Stimulated activated CD4-positive, alpha-beta T cell treated with anti-CD3 and anti-CD28 coated beads, Interleukin-12 subunit alpha, Interleukin-12 subunit beta, amount 100 ng/mL, for 24 hours (primary cell): ENCODE data around the gene ROR2.

Experiments
- DNase-seq, 2 experiments: peaks; one replicate each; pipeline ENCODE4 v3.0.0-alpha.2; 2020; ENCODE audit warnings: low read depth in 2 of 2

The ROR2 gene

DNA sequence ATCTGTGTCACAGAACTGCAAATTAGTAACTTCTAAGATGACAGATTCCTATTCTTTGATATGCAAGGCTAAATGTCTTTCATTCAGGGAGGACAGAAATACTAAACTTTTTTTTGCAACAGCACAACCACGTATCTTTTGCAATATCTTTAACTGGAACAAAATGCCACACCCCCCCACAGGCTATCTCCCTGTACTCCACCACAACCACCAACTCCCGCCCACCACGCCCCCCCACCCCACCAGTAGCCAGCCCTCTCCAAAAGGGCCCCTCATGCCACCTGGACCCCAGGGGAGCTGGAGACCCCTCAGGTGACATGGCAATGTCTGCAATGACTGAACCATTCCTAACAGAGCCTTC, 131.8 kb downstream of the ROR2 start:
- no peak for DNase-seq

DNA sequence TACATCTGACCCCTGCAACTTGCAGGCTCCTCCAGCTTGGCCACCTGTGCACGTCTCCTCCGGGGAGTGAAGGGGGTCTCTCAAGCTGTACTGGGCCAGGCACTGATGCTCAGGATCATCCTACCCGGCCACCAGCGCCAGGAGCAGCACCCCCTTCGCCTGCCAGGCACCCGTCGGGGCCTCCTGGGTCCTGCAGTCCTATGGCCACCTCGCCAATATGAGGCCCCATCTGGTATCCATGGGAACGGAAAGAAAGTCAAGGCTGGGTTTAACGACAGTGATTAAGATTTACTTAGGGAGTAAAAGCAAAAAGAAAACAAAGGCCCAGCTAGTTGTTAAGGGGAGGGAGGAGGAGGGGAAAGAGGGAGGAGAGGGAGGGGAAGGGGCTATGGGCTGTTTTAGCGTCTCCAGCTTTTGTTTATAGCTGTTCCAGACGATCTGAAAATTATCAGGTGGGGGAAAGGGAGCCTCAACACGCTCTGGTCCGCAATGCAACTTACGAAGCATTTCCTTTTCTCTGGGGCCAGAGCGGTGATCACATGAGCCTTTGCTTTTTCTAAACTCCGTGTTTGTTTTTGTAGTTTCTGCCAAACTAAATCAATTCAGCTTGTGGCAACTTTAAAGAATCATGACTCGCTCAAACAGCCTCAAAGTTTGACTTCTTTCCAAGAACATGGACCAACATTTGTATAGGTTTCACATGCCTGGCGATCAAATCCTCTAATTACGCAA, 132.4 kb downstream of the ROR2 start:
- DNase-seq: no peak

DNA sequence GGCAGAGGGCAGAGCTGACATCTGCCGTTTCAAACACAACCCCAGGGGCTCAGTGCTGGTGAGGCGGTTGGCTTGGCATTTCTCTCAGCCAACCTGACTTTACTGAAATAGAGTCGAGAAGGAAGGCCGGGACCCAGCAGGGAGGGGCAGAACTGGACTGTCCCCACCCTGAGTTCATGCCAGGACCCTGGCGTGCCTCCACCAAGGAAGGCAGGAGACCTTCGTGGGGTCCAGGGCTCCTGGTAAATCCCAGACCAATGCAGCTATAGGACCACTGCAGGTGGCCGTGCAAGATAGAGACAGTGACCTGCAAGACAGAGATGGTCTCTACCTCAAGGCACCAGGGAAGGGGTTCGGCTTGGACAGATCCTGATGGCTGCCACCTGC, 132.9 kb downstream of the ROR2 start:
- no peak for DNase-seq

DNA sequence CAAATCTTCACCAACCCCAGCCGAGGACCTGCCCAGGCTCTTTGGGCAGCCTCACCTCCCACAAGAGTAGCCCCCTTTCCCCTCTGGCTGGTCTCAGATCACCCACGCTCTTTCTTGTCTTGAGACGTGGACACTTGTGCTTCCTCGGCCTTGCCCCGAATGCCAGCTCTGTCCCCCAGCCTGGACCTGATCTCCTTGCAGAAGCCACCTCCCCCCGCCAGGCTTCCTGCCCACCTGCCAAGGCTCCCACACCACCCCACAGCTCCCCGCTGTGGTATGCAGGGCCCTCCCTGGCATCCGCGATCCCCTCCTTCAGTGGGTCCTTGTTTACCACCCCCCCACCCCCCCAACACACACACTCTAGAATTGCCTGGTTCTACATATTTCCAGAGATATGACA, 133.7 kb downstream of the ROR2 start:
- DNase-seq: no peak

DNA sequence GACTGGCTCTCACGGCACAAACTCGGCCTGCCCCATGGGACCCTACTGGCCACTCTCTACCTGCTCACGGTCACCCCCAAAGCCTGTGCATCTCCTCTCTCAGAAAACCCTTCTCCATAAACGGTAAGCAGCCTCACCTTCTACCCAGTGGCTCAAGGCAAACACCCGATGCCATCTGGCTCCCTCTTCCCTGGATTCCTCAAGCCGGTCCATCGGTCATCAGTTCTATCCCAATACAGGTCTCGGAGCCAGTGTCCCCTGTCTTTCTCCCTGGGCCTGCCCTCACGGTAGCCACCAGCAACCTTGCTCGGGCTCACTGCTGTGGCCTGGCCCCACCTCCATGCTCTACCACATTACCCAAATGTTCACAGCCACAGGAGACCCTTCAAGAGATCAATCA, 134.1 kb downstream of the ROR2 start:
- DNase-seq: no peak

DNA sequence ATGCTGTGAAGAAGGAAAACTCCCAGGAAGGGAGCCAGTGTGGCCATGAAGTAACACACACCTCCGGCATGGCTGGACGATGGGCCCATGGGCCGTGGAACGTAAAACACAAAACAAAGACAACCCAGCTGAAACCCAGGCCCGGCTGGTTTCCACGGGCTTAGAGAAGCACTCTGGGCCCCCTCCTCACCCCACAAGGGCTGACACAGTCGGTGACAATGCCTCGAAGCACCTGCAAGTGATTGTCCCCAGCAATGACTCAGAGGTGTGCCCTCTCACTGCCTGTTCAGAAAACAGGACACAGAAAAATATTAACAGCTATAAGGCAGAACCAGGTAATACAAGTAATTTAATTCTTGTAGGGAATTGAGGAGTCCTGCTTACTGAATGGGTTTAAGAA, 135.3 kb downstream of the ROR2 start:
- DNase-seq: no peak

DNA sequence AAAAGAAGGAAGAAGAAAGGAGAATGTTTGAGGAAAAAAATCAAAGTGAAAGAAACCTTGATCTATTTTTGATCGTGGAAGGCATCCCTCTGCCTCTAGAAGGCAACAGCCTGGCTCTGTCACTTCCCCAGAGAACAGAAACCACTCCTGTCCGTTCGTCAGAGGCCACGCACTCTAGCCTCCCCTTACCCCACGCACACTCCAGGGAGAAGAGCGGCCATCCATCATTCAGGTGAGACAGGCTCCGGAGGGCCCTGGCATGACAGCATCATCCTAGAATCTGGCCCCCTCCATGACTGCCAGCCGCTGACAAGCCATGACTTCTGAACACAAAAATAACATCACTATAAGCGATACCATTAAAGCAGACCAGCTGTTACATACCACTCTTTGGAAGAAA, 135.8 kb downstream of the ROR2 start:
- no peak for DNase-seq

DNA sequence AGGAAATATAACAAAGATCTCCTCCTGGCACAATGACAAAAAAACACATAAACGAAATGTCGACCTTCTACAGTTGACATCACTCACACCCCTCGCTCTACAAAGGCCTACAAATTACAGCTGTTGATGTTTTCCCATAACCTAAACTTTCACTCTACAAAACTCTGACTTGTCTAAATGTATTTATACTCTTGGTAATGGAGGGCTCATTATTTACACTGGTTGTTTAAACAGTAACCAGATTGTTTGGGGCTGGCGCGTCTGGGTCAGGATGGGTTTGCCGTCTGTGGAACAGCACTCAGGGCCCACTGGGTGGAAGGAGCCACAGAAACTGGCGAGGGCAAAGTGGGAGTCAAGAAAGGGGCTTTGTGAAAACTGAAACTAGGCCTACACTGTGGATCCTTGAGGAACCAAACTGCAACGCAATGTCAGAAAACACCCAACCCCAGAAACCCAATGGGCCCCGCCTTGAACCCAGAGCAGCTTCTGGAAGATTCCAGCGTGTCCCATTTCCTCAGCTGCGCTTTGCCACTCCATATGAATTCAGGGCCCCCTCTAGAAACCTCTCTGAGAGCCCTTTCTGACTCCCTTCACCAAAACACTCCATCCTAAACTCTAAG, 136.7 kb downstream of the ROR2 start:
- DNase-seq: no peak

DNA sequence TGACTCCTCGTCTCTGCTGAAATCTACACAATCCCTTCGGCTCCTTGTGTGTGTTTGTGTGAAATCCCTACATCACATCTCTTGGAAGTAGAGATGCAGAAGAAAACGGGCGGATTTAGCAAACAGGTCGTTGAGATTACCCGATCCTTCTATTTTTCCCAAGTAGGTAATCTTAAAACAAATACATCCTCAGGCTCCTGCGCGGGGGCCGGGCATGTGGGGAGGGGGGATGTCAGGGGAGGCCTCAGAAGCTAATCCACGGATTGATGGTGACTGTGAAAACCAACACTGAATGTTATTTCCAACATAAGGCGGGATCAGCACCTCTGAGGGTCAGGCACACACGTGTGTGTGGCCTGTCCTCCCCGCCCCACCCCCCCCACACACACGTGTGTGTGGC, 137.8 kb downstream of the ROR2 start:
- DNase-seq: no peak

DNA sequence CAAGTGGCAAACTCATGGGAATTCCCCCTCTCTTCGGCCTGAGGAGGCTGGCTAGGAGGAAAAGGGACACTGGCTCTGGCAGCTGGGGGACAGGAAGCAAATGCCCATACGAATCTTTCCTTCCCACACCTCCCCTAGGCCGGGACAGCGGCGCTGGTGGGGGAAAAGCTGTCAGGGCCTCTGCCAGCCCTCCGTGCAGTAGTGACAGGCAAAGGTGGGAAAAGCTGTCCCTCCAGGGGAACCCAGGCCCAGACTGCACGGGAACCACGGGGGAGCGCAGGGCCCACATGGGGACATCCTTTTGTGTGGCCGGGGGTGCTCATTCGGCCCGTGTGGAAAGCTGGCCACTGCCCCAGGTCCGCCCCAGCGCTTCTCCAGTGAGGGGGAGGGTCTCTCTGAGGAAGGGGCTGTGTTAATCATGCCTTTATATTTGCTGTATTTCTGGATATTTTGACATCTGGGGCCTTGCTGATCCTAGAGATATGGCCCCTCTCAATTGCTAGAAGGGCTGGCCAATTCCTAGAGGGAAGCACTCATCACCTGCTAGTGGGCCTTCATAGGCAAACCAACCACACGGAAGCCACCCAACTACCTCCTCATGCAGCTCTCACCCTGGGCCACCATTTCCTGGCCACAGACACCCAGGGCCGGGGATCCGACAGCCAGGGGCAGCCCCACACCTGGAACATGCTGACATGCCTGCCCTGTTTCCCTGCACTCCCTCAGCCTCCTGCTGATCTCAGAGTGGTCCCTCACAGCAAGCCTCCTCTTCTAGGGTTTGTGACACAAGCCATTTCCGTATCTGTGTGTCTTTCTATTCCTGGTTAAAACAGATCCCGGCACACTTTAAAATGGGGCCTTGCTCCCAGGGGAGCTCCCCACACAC, 138.8 kb downstream of the ROR2 start:
- no peak for DNase-seq

DNA sequence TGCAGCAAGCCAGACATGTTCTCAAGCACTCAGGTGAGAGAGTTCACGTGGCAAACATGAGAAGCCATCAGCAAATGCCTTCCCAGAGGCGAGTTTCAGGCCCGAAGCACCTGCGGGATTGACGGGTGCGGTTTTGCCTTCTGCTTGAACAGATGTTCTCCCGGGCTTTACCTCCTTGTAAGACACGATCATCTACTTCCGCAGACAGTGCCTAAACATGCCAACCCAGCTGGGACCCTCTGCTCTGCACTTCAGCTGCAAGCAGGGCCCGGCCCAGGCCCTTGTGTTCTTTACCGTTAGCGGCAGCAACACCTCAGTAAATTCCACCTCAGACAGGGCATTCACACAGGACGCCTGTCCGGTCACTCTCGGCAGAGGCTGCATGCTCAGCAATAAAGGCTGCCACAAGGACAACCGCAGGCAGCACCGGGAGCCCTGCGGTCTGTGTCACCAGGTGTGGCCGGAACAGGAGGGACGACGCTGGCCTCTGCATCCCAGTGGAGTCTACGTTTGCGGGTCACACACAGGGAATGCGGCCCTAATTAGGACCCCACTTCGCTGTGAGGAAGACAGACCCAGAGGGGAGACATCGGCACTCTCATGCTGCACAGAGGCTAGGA, 139.6 kb downstream of the ROR2 start:
- no peak for DNase-seq

DNA sequence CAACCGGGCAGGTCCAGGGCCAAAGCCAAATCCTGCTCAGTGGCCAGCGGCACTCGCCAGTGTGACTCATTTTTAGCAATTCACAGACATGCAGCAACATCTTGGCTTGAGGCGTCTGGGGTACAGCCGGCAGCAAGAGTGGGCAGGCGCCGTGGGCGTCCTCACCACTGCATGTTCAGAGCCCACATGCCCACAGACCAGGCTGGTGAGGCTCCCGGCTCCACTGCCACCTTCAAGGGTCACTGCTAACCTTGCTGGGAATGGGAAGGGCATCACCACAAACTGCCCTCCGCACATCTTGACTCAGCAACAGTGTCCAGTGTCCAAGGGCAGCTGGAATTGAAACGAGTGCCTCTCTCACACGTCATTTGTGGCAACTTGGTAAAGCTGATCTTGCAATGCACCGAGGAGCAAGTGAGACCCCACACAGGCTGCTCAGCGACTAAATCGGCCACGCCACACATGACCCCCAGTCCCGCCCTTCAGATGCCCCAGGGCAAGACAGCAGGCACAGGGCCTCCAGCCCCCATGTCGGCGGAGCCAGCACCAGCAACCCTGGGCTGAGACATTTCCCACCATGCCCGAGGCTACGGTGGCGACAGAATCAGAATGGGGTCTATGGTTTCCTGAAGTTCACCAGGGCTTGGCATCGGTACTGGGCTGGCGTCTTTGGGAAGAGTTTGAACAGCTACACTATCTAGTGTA, 140.3 kb downstream of the ROR2 start:
- no peak for DNase-seq

DNA sequence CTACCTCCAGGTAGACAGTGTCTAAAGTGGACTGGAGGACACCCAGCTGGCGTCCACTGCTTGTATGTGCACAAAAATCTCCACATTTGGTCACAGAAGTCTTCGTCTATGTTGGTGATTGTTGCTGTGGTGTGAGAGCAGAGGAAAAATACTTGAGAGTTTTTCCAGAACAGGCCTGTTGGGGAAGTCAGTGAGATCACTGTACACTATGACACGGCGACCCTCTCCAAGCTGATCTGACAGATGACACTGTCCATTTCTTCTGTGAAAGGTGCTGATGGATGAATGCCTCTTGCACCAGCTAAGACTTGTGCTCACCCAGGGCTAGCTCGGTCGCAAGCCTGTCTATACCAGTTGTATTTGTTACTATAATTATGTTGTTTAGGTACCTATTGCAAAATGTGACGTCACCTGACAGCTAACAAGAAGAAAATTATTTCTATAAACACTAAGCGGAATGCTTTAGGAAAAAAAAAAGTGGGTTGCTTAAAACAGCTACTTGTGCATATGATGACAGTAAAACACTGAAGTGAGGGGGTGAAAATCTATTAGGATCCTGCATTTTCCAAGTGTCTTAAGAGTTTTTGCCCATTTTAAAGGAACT, 142.3 kb downstream of the ROR2 start:
- no peak for DNase-seq

DNA sequence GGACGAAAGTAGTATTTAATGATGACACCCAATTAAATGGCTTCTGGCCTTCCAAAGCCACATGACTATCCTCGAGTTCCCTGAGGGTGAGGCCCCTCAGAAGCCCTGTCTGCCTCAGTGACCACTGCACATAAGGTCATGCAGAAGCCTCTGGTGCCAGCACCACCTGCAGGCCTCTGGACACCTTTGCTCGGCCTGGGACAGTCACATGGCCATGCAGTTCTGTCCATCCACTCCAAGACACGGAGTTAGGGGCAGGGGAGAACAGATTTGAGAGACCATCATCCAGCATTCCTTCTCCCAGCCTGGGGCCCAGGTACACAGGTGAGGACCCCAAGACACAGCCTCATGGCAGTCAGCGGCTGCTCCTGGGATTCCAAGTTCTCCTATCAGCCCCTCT, 145.0 kb downstream of the ROR2 start:
- no peak for DNase-seq

DNA sequence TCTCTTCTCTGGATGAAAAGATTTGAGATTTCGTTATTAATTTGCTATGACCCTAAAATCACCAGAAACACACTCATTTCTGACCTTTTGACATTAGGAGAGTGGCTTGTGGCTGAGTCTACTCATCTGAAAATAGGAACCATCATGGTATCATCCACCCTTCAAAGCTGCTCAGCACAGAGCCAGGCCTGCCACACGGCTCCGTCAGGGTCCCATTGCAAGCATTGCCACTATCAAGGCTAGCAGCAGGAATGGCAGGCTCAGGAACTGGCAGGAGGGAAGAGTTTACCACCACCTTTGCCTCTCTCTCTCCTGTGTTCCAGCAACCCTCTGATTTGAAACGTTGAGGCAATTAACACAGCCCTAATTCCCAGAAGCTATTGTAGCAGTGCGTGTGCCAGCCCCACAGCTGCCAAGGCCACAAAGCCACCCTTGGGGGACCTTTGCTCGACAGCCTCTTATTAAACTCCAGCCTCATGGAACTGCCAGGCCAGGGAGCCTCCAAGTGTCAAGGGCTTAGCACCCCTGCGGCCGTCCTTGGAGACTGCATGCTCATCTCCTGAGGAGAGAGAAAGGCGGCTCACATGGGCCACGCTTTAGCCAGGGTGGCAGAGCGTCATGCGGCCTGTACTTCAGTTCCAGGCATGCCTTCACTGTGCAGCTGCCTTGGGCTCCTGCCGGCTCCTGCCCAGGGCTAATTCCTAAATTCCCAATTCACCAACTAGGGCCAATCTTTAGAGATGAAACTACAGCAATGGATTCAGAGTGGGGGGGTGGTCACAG, 145.9 kb downstream of the ROR2 start:
- DNase-seq: no peak

DNA sequence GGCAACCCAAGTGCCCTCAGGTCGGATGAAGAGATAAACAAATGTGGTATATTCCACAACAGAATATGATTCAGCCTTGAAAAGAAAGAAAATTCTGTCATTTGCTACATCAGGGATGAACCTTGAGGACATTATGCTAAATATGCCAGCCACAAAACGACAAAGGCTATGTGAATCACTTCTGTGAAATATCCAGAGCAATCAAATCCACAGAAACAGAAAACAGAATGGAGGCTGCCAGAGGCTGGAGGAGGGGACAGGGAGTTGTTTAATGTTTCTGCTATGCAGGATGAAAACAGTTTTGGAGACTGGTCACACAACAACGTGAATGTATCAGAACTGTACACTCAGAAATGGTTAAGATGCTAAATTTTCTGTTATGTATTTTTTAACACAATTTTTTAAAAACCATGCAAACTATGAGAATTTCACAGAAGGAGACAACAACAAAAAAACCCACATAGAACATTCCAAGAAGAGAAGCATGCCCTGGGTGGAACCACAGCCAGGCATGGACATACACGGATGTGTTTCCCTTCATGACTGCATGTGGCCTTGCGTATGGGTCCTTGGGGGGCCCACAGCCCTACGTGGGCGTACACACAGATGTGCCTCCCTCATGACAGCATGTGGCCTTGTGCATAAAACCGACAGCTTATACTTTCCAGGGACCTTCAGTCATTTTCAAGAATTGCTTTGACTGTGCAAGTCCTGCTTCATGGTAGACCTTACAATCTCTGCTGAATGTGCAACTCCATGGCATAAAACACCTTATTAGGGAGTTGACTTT, 146.7 kb downstream of the ROR2 start:
- no peak for DNase-seq

DNA sequence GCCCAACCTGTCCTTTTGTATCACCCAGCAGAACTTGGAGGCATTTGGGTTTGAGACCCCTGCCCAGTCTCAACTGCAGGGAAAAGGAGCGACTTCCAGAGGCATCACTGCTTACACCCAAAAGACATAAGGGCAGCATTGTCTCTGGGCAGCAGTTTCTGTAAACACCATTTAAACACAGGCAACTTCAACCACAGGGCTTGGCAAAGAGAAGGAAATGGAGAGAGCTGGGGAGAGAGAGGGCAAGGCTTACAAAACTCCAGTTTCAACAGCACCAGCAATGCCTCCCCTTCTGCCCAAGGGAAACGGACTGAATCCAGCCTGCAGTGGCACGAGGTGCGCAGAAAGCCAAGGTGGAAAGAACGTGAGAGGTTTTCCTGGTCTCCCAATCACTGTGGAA, 147.6 kb downstream of the ROR2 start:
- DNase-seq: no peak

DNA sequence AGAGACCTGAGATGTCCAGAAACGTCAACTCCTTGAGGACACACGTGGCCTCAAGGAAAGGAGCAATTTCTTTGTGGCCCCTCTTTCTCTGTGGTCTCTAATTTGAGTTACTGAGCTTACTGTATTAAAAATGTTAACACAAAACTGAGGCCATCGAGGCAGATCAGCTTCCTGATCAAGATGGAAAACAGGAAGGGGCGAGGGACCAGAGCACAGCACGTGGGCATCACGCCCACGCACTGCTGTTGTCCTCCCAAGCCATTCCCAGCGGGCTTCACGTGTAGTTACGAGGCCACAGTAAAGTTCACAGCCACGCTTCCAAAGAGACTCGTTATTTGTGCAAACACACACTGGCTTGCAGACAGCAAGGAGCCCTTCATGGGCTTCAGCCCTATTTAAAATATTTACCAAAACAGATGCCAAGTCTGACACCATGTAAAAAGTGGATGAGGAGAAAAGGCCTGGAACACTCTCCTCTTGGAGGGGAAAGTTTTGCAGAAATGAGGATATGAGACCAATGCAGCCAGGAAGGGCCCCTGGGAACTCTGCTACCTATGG, 149.5 kb downstream of the ROR2 start:
- no peak for DNase-seq

DNA sequence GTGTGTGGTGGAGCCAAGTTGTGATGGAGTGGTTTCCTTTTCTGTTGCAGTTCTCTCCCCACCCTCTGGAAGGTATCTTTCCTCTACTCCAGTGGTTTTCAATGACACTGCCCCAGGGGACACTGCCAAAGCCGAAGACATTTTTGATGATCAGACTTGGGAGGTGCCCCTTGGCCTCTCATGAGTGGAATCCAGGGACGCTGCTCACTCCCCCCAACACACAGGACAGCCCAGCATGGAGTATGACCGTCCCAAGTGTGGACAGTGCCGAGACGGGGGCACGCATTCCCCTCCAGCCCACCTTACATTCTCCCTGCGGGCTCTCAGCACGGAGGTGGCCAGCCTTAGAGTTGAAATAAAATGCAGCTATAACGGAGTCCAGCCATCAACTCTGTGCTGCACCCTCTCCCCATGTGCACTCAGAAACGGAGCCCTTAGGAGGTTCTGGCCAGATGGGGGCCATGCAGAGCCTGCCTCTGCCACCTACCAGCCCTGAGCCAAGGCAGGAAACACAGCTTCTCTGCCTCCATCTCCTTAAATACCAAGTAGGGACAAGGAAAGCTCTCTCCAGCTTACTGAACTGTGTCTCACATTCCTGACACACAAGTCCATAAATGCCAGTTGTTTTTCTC, 150.8 kb downstream of the ROR2 start:
- no peak for DNase-seq
